Calu3 (cell line): ENCODE measurements around the gene DESI2. TPM values are rescaled to one million over a fixed set of nuclear protein-coding genes. Genes with fewer than 3 reads are reported as not detected.

Experiments
- BruUV-seq: library from RNA; stranded (reverse); fragments of 400-500 nt; replicated peaks from 2 replicates; lab custom pipeline; 2021; lab: Mats Ljungman, UMichigan
- CTCF ChIA-PET: fragments of 300-600 bp; sonication (Branson Sonifier 250); formaldehyde crosslinking; loops from one replicate; lab custom pipeline; 2022; ENCODE audit warnings: antibody characterized with exemption; lab: Charles Lee
- DNase-seq: peaks from one replicate; pipeline ENCODE4 v3.0.0; 2022
- H3K27ac Mint-ChIP-seq: one replicate; pipeline ENCODE4 v1.8.0; 2022; ENCODE audit warnings: mixed read lengths; ENCODE audit not compliant: unreplicated experiment
- H3K27me3 Mint-ChIP-seq: one replicate; pipeline ENCODE4 v1.8.0; 2022; ENCODE audit warnings: mixed read lengths; ENCODE audit not compliant: unreplicated experiment
- H3K36me3 Mint-ChIP-seq: one replicate; pipeline ENCODE4 v1.8.0; 2022; ENCODE audit warnings: mild to moderate bottlenecking, moderate library complexity, mixed read lengths; ENCODE audit not compliant: insufficient read depth, unreplicated experiment
- H3K4me1 Mint-ChIP-seq: one replicate; pipeline ENCODE4 v1.8.0; 2022; ENCODE audit warnings: mild to moderate bottlenecking, low read depth, mixed read lengths; ENCODE audit not compliant: unreplicated experiment
- H3K4me3 Mint-ChIP-seq: one replicate; pipeline ENCODE4 v1.8.0; 2022; ENCODE audit warnings: mild to moderate bottlenecking, low read depth, moderate library complexity, mixed read lengths; ENCODE audit not compliant: unreplicated experiment
- H3K9me3 Mint-ChIP-seq: one replicate; pipeline ENCODE4 v1.8.0; 2022; ENCODE audit warnings: low read depth, mixed read lengths; ENCODE audit not compliant: unreplicated experiment
- intact Hi-C: fragments of 100-400 bp; cut with micrococcal nuclease; formaldehyde crosslinking; loops from one replicate; pipeline ENCODE4 v1.10.0; 2022; ENCODE audit not compliant: unreplicated experiment
- total RNA-seq: library from RNA; stranded (reverse); gene quantifications from 2 replicates; pipeline ENCODE4 v1.2.3, GENCODE V29; 2022
- TF ChIP-seq, protein P1 (sequence below): fragments of 200-600 bp; IDR thresholded peaks from one replicate; pipeline ENCODE4 v1.8.0; 2022; ENCODE audit warnings: antibody characterized with exemption; ENCODE audit not compliant: unreplicated experiment

DESI2 gene
- total RNA-seq, 1 experiment from 2014 or later: 39.1 TPM

GRCh38 chr1:244704107-244704506 is 51.2 kb downstream of the DESI2 start:
- BruUV-seq: no TSS peak
- no peak overlapping the region for H3K4me3 Mint-ChIP-seq
- no peak for DNase-seq
- H3K27me3 Mint-ChIP-seq: no peaks in the 10 kb centered on the region
- H3K4me1 Mint-ChIP-seq: no peaks in the 10 kb centered on the region
- intact Hi-C loops: no loop called here
- no peak overlapping the region for H3K27ac Mint-ChIP-seq
- CTCF ChIA-PET: no interaction called here
- H3K9me3 Mint-ChIP-seq: no peaks in the 10 kb centered on the region
- TF ChIP-seq, protein P1, sequence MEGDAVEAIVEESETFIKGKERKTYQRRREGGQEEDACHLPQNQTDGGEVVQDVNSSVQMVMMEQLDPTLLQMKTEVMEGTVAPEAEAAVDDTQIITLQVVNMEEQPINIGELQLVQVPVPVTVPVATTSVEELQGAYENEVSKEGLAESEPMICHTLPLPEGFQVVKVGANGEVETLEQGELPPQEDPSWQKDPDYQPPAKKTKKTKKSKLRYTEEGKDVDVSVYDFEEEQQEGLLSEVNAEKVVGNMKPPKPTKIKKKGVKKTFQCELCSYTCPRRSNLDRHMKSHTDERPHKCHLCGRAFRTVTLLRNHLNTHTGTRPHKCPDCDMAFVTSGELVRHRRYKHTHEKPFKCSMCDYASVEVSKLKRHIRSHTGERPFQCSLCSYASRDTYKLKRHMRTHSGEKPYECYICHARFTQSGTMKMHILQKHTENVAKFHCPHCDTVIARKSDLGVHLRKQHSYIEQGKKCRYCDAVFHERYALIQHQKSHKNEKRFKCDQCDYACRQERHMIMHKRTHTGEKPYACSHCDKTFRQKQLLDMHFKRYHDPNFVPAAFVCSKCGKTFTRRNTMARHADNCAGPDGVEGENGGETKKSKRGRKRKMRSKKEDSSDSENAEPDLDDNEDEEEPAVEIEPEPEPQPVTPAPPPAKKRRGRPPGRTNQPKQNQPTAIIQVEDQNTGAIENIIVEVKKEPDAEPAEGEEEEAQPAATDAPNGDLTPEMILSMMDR: no peak
- H3K36me3 Mint-ChIP-seq: peaks cover 5% of the 10 kb centered on the region

- H3K27ac Mint-ChIP-seq: no peak overlapping the region
Observed at GRCh38 chr1:244705261-244706234, 52.6 kb downstream of the DESI2 start.

GRCh38 chr1:244709076-244709475 is 56.1 kb downstream of the DESI2 start:
- H3K27ac Mint-ChIP-seq: no peak overlapping the region
- H3K9me3 Mint-ChIP-seq: no peaks in the 10 kb centered on the region
- no peak for DNase-seq
- intact Hi-C loops: no loop called here
- TF ChIP-seq, protein P1: no peak
- H3K4me1 Mint-ChIP-seq: no peaks in the 10 kb centered on the region
- H3K4me3 Mint-ChIP-seq: no peak overlapping the region
- CTCF ChIA-PET: interaction anchor here (0.6 to 0.7 kb wide), 2 partner anchors 13 to 338 kb away, joined by 3 read pairs; no protein-coding TSS in a partner anchor
- H3K27me3 Mint-ChIP-seq: no peaks in the 10 kb centered on the region
- H3K36me3 Mint-ChIP-seq: peaks cover 5% of the 10 kb centered on the region
- no TSS peak for BruUV-seq

More at GRCh38 chr1:244705261-244706234, 52.6 kb downstream of the DESI2 start:
- peaks cover 5% of the 10 kb centered on the region for H3K36me3 Mint-ChIP-seq
- BruUV-seq: no TSS peak
- CTCF ChIA-PET: no interaction called here
- intact Hi-C loops: no loop called here
- no peak overlapping the region for H3K4me3 Mint-ChIP-seq
- no peaks in the 10 kb centered on the region for H3K4me1 Mint-ChIP-seq
- TF ChIP-seq, protein P1: no peak
- DNase-seq: no peak
- no peaks in the 10 kb centered on the region for H3K9me3 Mint-ChIP-seq
- no peaks in the 10 kb centered on the region for H3K27me3 Mint-ChIP-seq

GRCh38 chr1:244709476-244710368 is 56.8 kb downstream of the DESI2 start:
- H3K4me1 Mint-ChIP-seq: no peaks in the 10 kb centered on the region
- H3K27ac Mint-ChIP-seq: no peak overlapping the region

More at GRCh38 chr1:244709476-244710368, 56.8 kb downstream of the DESI2 start:
- no TSS peak for BruUV-seq
- DNase-seq: no peak
- intact Hi-C loops: no loop called here
- Mint-ChIP-seq H3K27me3 (no peaks in the 10 kb centered on the region), H3K4me3 (no peak overlapping the region), H3K9me3 (no peaks in the 10 kb centered on the region), H3K36me3 (peaks cover 5% of the 10 kb centered on the region)
- CTCF ChIA-PET: interaction anchor here (0.6 to 0.7 kb wide), 2 partner anchors 13 to 338 kb away, joined by 3 read pairs; no protein-coding TSS in a partner anchor
- TF ChIP-seq, protein P1: no peak
